GM18505 (cell line): ENCODE measurements around the gene PRDM4.

ENCODE experiments used
- ATAC-seq: cut with Tn5 transposase; IDR thresholded peaks from one replicate; pipeline ENCODE4 v1.9.1; 2021; ENCODE audit not compliant: unreplicated experiment
- POLR2A ChIP-seq: IDR thresholded peaks from 4 replicates; pipeline ENCODE4 v1.6.1; 2011; ENCODE audit warnings: borderline replicate concordance; ENCODE audit not compliant: insufficient read depth, insufficient read length; ENCODE audit errors: extremely low read depth

The PRDM4 gene

GRCh38 chr12:107779077-107779831 is 18.3 kb upstream of the PRDM4 start:
- no peak for TF ChIP-seq POLR2A
- ATAC-seq, result peak; percentile 56

- no peak for ATAC-seq
- no peak for TF ChIP-seq POLR2A
These were observed 17.6 kb upstream of the PRDM4 start for GRCh38 chr12:107778383-107779025.

DNA sequence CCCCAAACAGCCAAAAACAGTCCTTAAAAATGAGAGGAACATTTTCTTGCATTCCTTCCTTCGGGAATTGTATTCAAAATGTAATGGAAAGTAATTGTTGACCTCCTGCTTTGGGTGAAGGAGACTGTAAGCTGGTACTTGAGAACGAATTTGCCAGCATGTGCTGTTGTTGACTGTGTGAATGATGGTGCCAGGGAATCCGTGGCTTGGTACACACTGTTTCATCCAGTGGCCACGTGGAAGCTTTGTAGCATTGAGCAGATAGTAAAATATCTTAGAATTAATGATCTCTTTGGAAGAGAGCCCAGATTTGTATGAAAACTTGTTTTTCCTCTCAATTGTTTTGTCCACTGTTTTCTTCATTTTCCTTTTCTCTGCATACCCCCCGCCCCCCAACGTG is 15.2 kb upstream of the PRDM4 start:
- no peak for TF ChIP-seq POLR2A
- no peak for ATAC-seq

GRCh38 chr12:107775093-107775721 is 14.3 kb upstream of the PRDM4 start:
- no peak for ATAC-seq
- no peak for TF ChIP-seq POLR2A

GRCh38 chr12:107774349-107775029 is 13.6 kb upstream of the PRDM4 start, which contains the start of gene ASCL4:
TSS of gene ASCL4 (plus strand) at chr12:107774704. CDS start at chr12:107775219, 515 bp downstream.
- no peak for ATAC-seq
- no peak for TF ChIP-seq POLR2A

- TF ChIP-seq POLR2A, result no peak
These were observed 6.5 kb upstream of the PRDM4 start for GRCh38 chr12:107767466-107767865.

DNA sequence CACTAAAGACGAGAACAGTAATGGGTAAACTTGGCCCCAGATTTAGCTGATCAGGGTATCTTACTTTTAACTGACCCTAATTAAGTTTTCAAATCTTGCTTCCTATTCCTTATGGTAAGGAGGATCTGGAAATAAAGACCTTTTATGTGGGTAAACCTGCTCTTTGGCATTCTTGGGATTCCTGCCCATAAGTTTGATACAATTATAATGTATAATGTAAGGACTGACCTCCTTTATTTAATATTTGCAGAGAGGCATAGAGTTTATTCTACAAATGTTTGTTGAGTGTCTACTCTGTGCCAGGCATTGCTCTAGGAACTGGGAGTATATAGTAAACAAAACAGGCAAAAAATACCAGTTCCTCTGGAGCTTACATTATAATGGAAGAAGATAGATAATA is 4.4 kb upstream of the PRDM4 start:
- ATAC-seq, result no peak
- no peak for TF ChIP-seq POLR2A

More at GRCh38 chr12:107767466-107767865, 6.5 kb upstream of the PRDM4 start:
- ATAC-seq, result no peak

GRCh38 chr12:107764626-107765025 is 3.7 kb upstream of the PRDM4 start:
- ATAC-seq, result no peak
- no peak for TF ChIP-seq POLR2A

DNA sequence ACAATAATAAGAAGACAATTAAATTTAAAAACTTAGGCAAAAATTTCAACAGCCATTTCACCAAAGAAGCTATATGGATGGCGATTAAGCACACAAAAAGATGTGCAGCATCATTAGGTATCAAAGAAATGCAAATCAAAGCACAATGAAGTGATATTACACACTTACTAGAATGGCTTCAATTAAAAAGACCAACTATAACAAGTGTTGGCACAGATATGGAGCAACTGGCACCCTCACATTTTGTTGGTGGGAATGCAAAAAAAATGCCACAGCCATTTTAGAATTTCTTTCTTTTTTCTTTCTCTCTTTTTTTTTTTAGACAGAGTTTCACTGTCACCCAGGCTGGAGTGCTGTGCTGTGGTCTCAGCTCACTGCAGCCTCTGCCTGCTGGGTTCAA is 1.9 kb upstream of the PRDM4 start:
- no peak for TF ChIP-seq POLR2A
- no peak for ATAC-seq

GRCh38 chr12:107761502-107761904 is 566 bp upstream of the PRDM4 start:
- no peak for TF ChIP-seq POLR2A
- no peak for ATAC-seq

DNA sequence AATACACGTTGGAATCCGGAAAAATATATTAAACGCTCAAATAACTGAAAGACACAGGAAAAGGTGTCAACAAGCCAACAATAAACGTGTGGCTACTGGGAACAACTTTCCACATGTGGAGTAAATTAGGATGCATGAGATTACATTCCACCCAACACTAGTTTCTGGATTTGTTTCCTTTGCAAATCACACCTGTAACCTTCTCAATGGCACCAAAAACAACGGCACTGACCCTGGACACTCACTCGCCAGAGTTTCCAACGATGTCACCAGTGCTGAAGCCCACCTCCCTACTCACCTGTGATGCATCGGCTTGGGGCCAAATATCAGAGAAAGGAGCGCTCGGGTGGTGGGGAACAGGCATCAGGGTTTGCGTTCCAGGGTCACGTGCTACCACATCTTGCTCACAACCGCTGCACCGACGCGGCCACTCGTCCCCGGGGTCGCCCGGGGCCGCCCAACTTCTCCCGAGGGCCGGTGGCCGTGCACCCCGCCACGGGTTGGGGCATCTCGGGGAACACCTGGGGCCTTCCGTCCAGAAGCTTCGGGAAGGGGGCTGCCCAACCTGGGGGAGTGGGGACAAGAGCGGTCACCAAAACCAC is 629 bp downstream of the PRDM4 start:
- no peak for TF ChIP-seq POLR2A
- ATAC-seq, result peak; percentile 26

DNA sequence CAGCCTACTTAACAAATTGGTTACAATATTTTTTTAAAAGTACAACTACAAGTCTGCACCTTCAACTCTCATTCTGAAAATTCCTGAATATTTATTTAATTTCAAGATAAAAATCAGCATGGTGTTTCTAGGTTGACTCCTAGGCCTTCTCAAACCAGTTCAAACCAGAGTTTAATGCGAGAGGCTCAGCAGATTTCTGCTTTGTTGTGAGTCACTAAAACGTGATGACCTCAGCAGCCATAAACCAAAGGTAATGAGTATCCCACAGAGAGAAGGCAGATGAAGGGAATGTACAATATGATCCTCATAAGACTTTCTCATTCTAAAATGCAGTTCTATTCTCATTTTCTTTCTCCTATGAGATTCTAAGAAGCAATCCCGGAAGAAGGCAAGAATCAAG is 1.5 kb downstream of the PRDM4 start:
- no peak for TF ChIP-seq POLR2A
- no peak for ATAC-seq

DNA sequence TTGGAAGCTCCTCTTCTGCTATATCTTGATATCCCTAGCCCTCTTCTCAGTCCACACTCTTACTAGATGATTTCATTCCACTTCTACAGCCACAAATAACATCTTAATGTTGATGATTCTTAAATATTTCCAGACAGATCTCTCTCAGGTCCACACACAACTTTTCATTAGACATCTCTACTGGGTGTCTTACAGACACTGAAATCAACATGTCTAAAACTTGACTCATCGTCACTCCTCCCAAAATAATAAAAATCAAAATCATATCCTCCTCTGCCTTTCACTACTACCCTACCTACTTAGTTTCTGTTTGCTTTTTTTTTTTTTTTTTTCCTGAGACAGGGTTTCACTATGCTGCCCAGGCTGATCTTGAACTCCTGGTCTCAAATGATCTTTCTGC is 11.9 kb downstream of the PRDM4 start:
- TF ChIP-seq POLR2A, result no peak
- ATAC-seq, result no peak

- ATAC-seq, result no peak
- TF ChIP-seq POLR2A, result no peak
These were observed 12.5 kb downstream of the PRDM4 start for GRCh38 chr12:107748472-107748871.

DNA sequence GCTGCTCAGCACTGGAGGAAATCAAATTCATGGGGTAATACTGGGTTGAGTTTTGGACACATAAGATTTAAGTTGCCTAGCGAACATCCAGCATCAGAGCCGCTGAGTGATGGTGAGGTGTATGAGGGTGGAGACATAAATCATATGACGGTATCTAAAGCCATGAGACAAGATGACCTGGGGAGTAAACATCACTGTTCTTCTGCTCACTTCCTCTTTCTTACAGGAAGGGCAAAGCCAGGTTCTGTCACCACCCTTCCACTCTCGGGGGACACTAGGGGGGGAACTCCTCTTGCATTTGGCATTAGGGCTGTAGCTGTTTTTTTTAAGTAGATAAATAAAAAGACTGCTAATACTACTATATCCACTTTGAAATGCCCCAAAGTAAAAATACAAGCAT is 24.0 kb downstream of the PRDM4 start:
- ATAC-seq, result peak; percentile 85
- TF ChIP-seq POLR2A, result no peak
